Glutamatergic neuron (in vitro differentiated cells): ENCODE results near the gene GAS2L1. TPM values are rescaled to one million over a fixed set of nuclear protein-coding genes. Genes with fewer than 3 reads are reported as not detected.
A peak's percentile ranks its signal among the peaks of the same experiment; 100 is the strongest.

Experiments used
- DNase-seq: peaks from one replicate; pipeline ENCODE4 v3.0.0; 2022
- H3K27ac Mint-ChIP-seq: one replicate; pipeline ENCODE4 v1.8.0; 2020; ENCODE audit warnings: mild to moderate bottlenecking, mixed read lengths, inconsistent platforms; ENCODE audit not compliant: unreplicated experiment
- H3K27me3 Mint-ChIP-seq: one replicate; pipeline ENCODE4 v1.8.0; 2020; ENCODE audit warnings: mild to moderate bottlenecking, moderate library complexity, mixed read lengths, inconsistent platforms; ENCODE audit not compliant: unreplicated experiment
- H3K36me3 Mint-ChIP-seq: one replicate; pipeline ENCODE4 v1.8.0; 2020; ENCODE audit warnings: mild to moderate bottlenecking, mixed read lengths, inconsistent platforms; ENCODE audit not compliant: unreplicated experiment
- H3K4me1 Mint-ChIP-seq: one replicate; pipeline ENCODE4 v1.8.0; 2020; ENCODE audit warnings: mild to moderate bottlenecking, low read depth, mixed read lengths, inconsistent platforms; ENCODE audit not compliant: unreplicated experiment
- H3K4me3 Mint-ChIP-seq: one replicate; pipeline ENCODE4 v1.8.0; 2020; ENCODE audit warnings: mild to moderate bottlenecking, mixed read lengths, inconsistent platforms; ENCODE audit not compliant: unreplicated experiment
- H3K9me3 Mint-ChIP-seq: one replicate; pipeline ENCODE4 v1.8.0; 2020; ENCODE audit warnings: mild to moderate bottlenecking, moderate library complexity, mixed read lengths, inconsistent platforms; ENCODE audit not compliant: unreplicated experiment
- CTCF ChIP-seq: fragments of 200-600 bp; sonication (generic); IDR thresholded peaks from one replicate; pipeline ENCODE4 v1.5.0; 2021; ENCODE audit not compliant: partially characterized antibody, unreplicated experiment
- total RNA-seq: library from RNA; stranded (reverse); fragmentation: NEBNext Ultra II Directional; extraction: Animal tissue kit (Norgen Biotek cat#: 25700); gene quantifications from one replicate; pipeline ENCODE4 v1.2.1, GENCODE V29; 2021; ENCODE audit not compliant: unreplicated experiment

The GAS2L1 gene
- total RNA-seq, 1 donor from 2014 or later = 10.3 TPM

- H3K9me3 Mint-ChIP-seq = no peaks in the 10 kb centered on the region
- H3K27ac Mint-ChIP-seq = peak overlapping the region; percentile 12
- DNase-seq = no peak
- no peak overlapping the region for H3K4me3 Mint-ChIP-seq
- no peaks in the 10 kb centered on the region for H3K36me3 Mint-ChIP-seq
- H3K27me3 Mint-ChIP-seq = peaks cover 3% of the 10 kb centered on the region
- peaks cover 4% of the 10 kb centered on the region for H3K4me1 Mint-ChIP-seq
- TF ChIP-seq CTCF = no peak
Measured at GRCh38 chr22:29291215-29291614, 15.2 kb upstream of the GAS2L1 start.

DNA sequence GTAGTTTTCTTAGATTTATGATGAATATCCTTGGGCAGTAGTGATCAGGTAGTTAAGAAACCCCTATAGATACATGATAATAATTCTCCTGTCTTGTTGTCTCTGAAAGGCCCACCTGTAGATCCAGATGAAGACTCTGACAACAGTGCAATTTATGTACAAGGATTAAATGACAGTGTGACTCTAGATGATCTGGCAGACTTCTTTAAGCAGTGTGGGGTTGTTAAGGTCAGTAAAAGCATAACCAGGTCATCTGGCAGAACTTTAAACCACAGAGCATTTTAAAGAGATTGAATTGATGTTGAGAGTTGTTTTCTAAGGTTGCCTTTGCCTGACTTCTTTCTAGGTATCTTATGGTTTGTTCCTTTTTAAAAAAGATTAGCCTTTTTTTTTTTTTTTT lies 14.1 kb upstream of the GAS2L1 start:
- no peak overlapping the region for H3K27ac Mint-ChIP-seq
- no peaks in the 10 kb centered on the region for H3K9me3 Mint-ChIP-seq
- H3K4me1 Mint-ChIP-seq = peaks cover 4% of the 10 kb centered on the region
- peaks cover 3% of the 10 kb centered on the region for H3K27me3 Mint-ChIP-seq
- H3K36me3 Mint-ChIP-seq = no peaks in the 10 kb centered on the region
- no peak for DNase-seq
- TF ChIP-seq CTCF = no peak
- H3K4me3 Mint-ChIP-seq = no peak overlapping the region

- Mint-ChIP-seq H3K9me3 (peaks cover 7% of the 10 kb centered on the region), H3K27ac (peak overlapping the region; percentile 28), H3K27me3 (peaks cover 5% of the 10 kb centered on the region), H3K4me3 (no peak overlapping the region), H3K36me3 (no peaks in the 10 kb centered on the region), H3K4me1 (peaks cover 4% of the 10 kb centered on the region)
- TF ChIP-seq CTCF = no peak
- no peak for DNase-seq
Measured at GRCh38 chr22:29298641-29299040, 7.8 kb upstream of the GAS2L1 start.

- peaks cover 7% of the 10 kb centered on the region for H3K9me3 Mint-ChIP-seq
- peaks cover 5% of the 10 kb centered on the region for H3K27me3 Mint-ChIP-seq
- TF ChIP-seq CTCF = no peak
- H3K36me3 Mint-ChIP-seq = no peaks in the 10 kb centered on the region
- H3K4me3 Mint-ChIP-seq = no peak overlapping the region
- no peak for DNase-seq
- peak overlapping the region; percentile 65 for H3K27ac Mint-ChIP-seq
- H3K4me1 Mint-ChIP-seq = peaks cover 4% of the 10 kb centered on the region
Measured at GRCh38 chr22:29299136-29299900, 7.1 kb upstream of the GAS2L1 start.

DNA sequence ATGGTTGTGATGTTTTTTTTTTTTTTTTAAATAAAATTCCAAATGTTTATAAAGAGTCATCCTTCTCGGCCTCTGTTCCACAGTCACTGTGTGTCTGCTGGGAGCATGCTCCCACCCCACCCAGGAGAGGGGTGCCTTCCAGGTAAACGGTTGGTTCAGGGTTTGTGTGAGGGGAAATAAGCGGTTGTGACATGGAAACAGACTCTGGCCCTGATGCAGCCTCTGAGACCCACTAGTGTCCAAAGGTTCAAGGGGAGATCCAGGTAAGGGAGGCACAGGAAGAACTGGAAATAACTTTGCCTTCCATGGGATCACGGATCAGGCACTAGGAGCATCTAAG lies 6.0 kb upstream of the GAS2L1 start:
- peaks cover 4% of the 10 kb centered on the region for H3K4me1 Mint-ChIP-seq
- peaks cover 11% of the 10 kb centered on the region for H3K9me3 Mint-ChIP-seq
- no peak for TF ChIP-seq CTCF
- no peak for DNase-seq
- H3K4me3 Mint-ChIP-seq = no peak overlapping the region
- H3K27ac Mint-ChIP-seq = no peak overlapping the region
- H3K27me3 Mint-ChIP-seq = peaks cover 8% of the 10 kb centered on the region
- H3K36me3 Mint-ChIP-seq = no peaks in the 10 kb centered on the region
